Measurements from ENCODE around the gene ARL4D. TPM values are rescaled to one million over a fixed set of nuclear protein-coding genes. Genes with fewer than 3 reads are reported as not detected.

The ARL4D gene
- total and polyA plus RNA-seq, 2 experiments from 2014 or later: 35.3 to 99.9 TPM

DNA sequence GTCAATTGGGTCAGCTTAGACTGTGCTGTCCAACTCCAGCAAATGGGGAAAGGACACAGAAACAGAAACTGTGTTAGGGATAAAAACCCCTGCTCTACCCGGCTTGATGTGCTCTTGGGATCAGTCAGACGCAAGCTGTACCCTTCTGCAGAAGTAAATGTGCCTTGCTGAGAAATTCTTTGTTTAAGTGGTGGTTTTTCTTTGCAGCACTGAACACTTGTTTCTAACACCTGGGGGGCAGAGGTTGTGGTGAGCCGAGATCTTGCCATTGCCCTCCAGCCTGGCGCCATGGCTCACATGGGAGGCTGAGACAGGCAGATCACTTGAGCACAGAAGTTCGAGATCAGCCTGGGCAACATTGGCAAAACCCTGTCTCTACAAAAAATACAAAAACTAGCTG is 18.5 kb upstream of the ARL4D start:
- Histone ChIP-seq H3K36me3 (replicated peaks; ENCODE audit: insufficient read depth, low read depth) (no peaks in the 10 kb centered on the region), H3K9me2 (replicated peaks; ENCODE audit: insufficient read depth) (no peaks in the 10 kb centered on the region), H2AFZ (peak overlapping the region; percentile 32), H3K79me2 (no peaks in the 10 kb centered on the region), H3K4me1 (ENCODE audit: insufficient read depth) (peaks cover 17% of the 10 kb centered on the region), H3K4me3 (no peak overlapping the region), H3K27me3 (no peaks in the 10 kb centered on the region), H3K9me3 (ENCODE audit: low read depth) (no peaks in the 10 kb centered on the region), H3K27ac (peak overlapping the region; percentile 88), H3K4me2 (peak overlapping the region; percentile 61), H4K20me1 (ENCODE audit: insufficient read depth, poor library complexity, severe bottlenecking) (no peaks in the 10 kb centered on the region)
- WGBS (ENCODE audit: low lambda C conversion rate, missing lambda C conversion rate): 71% methylated on average over 5 of the region's 5 CpGs
- TF ChIP-seq EZH2phosphoT487 (IDR thresholded peaks at IDR 0.05; ENCODE audit: low read depth, severe bottlenecking, unreplicated experiment) (no peak), EZH2 (IDR thresholded peaks at IDR 0.05; ENCODE audit: borderline replicate concordance) (no peak)
- TF ChIP-seq, protein P1, sequence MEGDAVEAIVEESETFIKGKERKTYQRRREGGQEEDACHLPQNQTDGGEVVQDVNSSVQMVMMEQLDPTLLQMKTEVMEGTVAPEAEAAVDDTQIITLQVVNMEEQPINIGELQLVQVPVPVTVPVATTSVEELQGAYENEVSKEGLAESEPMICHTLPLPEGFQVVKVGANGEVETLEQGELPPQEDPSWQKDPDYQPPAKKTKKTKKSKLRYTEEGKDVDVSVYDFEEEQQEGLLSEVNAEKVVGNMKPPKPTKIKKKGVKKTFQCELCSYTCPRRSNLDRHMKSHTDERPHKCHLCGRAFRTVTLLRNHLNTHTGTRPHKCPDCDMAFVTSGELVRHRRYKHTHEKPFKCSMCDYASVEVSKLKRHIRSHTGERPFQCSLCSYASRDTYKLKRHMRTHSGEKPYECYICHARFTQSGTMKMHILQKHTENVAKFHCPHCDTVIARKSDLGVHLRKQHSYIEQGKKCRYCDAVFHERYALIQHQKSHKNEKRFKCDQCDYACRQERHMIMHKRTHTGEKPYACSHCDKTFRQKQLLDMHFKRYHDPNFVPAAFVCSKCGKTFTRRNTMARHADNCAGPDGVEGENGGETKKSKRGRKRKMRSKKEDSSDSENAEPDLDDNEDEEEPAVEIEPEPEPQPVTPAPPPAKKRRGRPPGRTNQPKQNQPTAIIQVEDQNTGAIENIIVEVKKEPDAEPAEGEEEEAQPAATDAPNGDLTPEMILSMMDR (IDR thresholded peaks at IDR 0.05; ENCODE audit: poor library complexity): no peak
- no peak for DNase-seq (ENCODE audit: low spot score)

DNA sequence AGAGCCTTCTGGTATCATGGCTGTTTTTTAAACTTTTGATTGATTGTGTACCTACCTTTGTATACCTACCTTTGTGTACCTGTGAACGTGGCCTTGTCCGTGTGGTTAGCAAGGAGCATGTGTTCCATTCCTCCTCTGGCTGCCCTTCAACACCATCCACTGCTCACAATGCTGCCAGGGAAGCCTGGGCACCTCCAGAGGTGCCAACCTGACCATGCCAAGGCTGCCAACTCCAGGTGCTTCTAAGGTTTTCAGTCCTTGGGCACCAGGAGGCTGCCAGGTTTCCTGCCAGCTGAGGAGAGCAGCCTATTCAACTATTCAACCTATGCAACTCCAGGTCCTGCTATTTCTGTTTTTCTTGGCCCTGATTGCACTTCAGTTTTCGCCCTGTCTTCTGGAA is 17.6 kb upstream of the ARL4D start:
- Histone ChIP-seq H3K4me1 (ENCODE audit: insufficient read depth) (peaks cover 18% of the 10 kb centered on the region), H3K36me3 (replicated peaks; ENCODE audit: insufficient read depth, low read depth) (no peaks in the 10 kb centered on the region), H4K20me1 (ENCODE audit: insufficient read depth, poor library complexity, severe bottlenecking) (no peaks in the 10 kb centered on the region), H3K9me2 (replicated peaks; ENCODE audit: insufficient read depth) (no peaks in the 10 kb centered on the region), H3K27ac (no peak overlapping the region), H3K27me3 (no peaks in the 10 kb centered on the region), H3K79me2 (no peaks in the 10 kb centered on the region), H3K9me3 (ENCODE audit: low read depth) (no peaks in the 10 kb centered on the region), H2AFZ (no peak overlapping the region), H3K4me3 (no peak overlapping the region), H3K4me2 (no peak overlapping the region)
- no peak for DNase-seq (ENCODE audit: low spot score)
- 95% methylated on average over 3 of the region's 3 CpGs for WGBS (ENCODE audit: low lambda C conversion rate, missing lambda C conversion rate)
- TF ChIP-seq EZH2phosphoT487 (IDR thresholded peaks at IDR 0.05; ENCODE audit: low read depth, severe bottlenecking, unreplicated experiment) (no peak), EZH2 (IDR thresholded peaks at IDR 0.05; ENCODE audit: borderline replicate concordance) (no peak)
- TF ChIP-seq, protein P1 (IDR thresholded peaks at IDR 0.05; ENCODE audit: poor library complexity): no peak

DNA sequence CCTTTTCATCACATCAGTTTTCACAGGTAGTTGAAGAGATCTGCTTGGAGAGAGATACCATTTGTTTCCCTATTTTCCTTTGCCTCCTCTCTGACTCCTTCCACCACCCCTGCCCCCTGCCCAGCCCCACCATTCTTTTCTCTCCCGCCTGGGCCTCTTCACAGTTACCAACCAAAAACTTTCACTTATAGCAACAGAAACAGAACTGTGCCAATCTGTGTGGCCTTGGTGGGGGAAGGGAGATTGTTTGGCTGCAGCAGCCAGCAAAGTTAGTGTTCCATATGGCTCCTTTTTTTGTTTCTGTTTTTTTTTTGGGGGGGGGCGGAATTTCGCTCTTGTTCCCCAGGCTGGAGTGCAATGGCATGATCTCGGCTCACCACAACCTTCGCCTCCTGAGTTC is 17.2 kb upstream of the ARL4D start:
- WGBS (ENCODE audit: low lambda C conversion rate, missing lambda C conversion rate): 94% methylated on average over 4 of the region's 5 CpGs
- Histone ChIP-seq H2AFZ (no peak overlapping the region), H3K4me1 (ENCODE audit: insufficient read depth) (peaks cover 18% of the 10 kb centered on the region), H3K27ac (no peak overlapping the region), H3K4me2 (no peak overlapping the region), H3K9me3 (ENCODE audit: low read depth) (no peaks in the 10 kb centered on the region), H3K36me3 (replicated peaks; ENCODE audit: insufficient read depth, low read depth) (no peaks in the 10 kb centered on the region), H3K4me3 (no peak overlapping the region), H3K9me2 (replicated peaks; ENCODE audit: insufficient read depth) (no peaks in the 10 kb centered on the region), H3K27me3 (no peaks in the 10 kb centered on the region), H4K20me1 (ENCODE audit: insufficient read depth, poor library complexity, severe bottlenecking) (no peaks in the 10 kb centered on the region), H3K79me2 (no peaks in the 10 kb centered on the region)
- no peak for TF ChIP-seq EZH2 (IDR thresholded peaks at IDR 0.05; ENCODE audit: borderline replicate concordance)
- no peak for DNase-seq (ENCODE audit: low spot score)

DNA sequence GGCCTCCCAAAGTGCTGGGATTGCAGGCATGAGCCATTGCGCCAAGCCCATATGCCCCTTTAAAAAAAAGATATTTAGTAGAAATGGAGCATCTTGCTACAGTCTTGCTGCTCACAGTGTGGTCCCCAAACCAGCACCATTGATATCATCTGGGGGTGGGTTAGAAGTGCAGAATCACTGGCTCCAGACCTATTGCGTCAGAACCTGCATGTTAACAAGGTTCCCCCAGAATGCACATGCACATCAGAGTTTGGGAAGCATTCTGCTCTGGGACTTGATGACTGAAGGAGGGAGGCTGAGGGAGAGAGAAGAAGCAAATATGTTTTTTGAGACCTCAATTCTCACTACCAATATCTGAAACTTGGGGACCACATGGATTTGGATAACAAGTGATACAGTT is 16.0 kb upstream of the ARL4D start:
- Histone ChIP-seq H3K27me3 (no peaks in the 10 kb centered on the region), H3K9me3 (ENCODE audit: low read depth) (no peaks in the 10 kb centered on the region), H3K4me1 (ENCODE audit: insufficient read depth) (peaks cover 24% of the 10 kb centered on the region), H2AFZ (no peak overlapping the region), H3K27ac (no peak overlapping the region), H3K4me3 (no peak overlapping the region), H3K4me2 (no peak overlapping the region), H3K9me2 (replicated peaks; ENCODE audit: insufficient read depth) (no peaks in the 10 kb centered on the region), H3K36me3 (replicated peaks; ENCODE audit: insufficient read depth, low read depth) (no peaks in the 10 kb centered on the region), H3K79me2 (peaks cover 10% of the 10 kb centered on the region), H4K20me1 (ENCODE audit: insufficient read depth, poor library complexity, severe bottlenecking) (no peaks in the 10 kb centered on the region)
- no peak for DNase-seq (ENCODE audit: low spot score)
- 87% methylated on average over 2 of the region's 2 CpGs for WGBS (ENCODE audit: low lambda C conversion rate, missing lambda C conversion rate)
- no peak for TF ChIP-seq EZH2 (IDR thresholded peaks at IDR 0.05; ENCODE audit: borderline replicate concordance)
- TF ChIP-seq, protein P1 (IDR thresholded peaks at IDR 0.05; ENCODE audit: poor library complexity): no peak
- no peak for TF ChIP-seq EZH2phosphoT487 (IDR thresholded peaks at IDR 0.05; ENCODE audit: low read depth, severe bottlenecking, unreplicated experiment)
